IMR-90 (cell line): ENCODE results near the gene TTF2. TPM values are rescaled to one million over a fixed set of nuclear protein-coding genes. Genes with fewer than 3 reads are reported as not detected.

Experiments used
- ATAC-seq: fragments of 200-7000 bp; cut with Tn5 transposase; 2 replicates; pipeline ENCODE4 v1.9.1; 2020; ENCODE audit warnings: low read depth, mild to moderate bottlenecking, moderate library complexity
- BruUV-seq: library from RNA; stranded (reverse); fragments of 400-500 nt; replicated peaks from 2 replicates; lab custom pipeline; 2021; lab: Mats Ljungman, UMichigan
- CTCF ChIA-PET: fragments of 300-600 bp; formaldehyde crosslinking; extraction: SDS; loops from one replicate; lab custom pipeline; 2021; ENCODE audit warnings: antibody characterized with exemption; lab: Yijun Ruan, JAX
- POLR2A ChIA-PET: fragments of 300-600 bp; sonication (Branson Sonifier 250); formaldehyde crosslinking; loops from one replicate; lab custom pipeline; 2022; ENCODE audit warnings: antibody characterized with exemption; ENCODE audit not compliant: unreplicated experiment; lab: Charles Lee
- DNase-seq: peaks from one replicate; pipeline ENCODE4 v3.0.0; 2013
- H2AFZ ChIP-seq: replicated peaks from 2 replicates; pipeline ENCODE3; 2013; ENCODE audit warnings: low read length, mild to moderate bottlenecking; ENCODE audit not compliant: poor library complexity
- H2AK5ac ChIP-seq: 2 replicates; pipeline ENCODE4 v1.6.1; 2013; ENCODE audit warnings: low read depth, low read length, inconsistent platforms
- H2AK9ac ChIP-seq: replicated peaks from 2 replicates; pipeline ENCODE3; 2013; ENCODE audit warnings: mild to moderate bottlenecking, low read depth, low read length, moderate library complexity; ENCODE audit not compliant: poor library complexity
- H2BK120ac ChIP-seq: 2 replicates; pipeline ENCODE4 v1.6.1; 2013; ENCODE audit warnings: low read depth, low read length, inconsistent platforms
- H2BK15ac ChIP-seq: 3 replicates; pipeline ENCODE4 v1.6.1; 2013; ENCODE audit warnings: low read depth, low read length, inconsistent platforms
- H2BK20ac ChIP-seq: 2 replicates; pipeline ENCODE4 v1.6.1; 2013; ENCODE audit warnings: low read depth, mild to moderate bottlenecking, inconsistent platforms, low read length, moderate library complexity
- H2BK5ac ChIP-seq: 2 replicates; pipeline ENCODE4 v1.6.1; 2013; ENCODE audit warnings: mild to moderate bottlenecking, low read depth, low read length, inconsistent platforms; ENCODE audit not compliant: poor library complexity, severe bottlenecking
- H3K14ac ChIP-seq: replicated peaks from 2 replicates; pipeline ENCODE4 v1.6.1; 2013; ENCODE audit warnings: low read depth, low read length, inconsistent platforms
- H3K18ac ChIP-seq: 2 replicates; pipeline ENCODE4 v1.6.1; 2013; ENCODE audit warnings: low read depth, low read length, control low read depth
- H3K23ac ChIP-seq: 2 replicates; pipeline ENCODE4 v1.6.1; 2013; ENCODE audit warnings: low read depth, low read length, inconsistent platforms
- H3K27ac ChIP-seq: 2 replicates; pipeline ENCODE4 v1.5.1; 2013; ENCODE audit warnings: mild to moderate bottlenecking, control low read depth, low read length; ENCODE audit not compliant: insufficient read depth
- H3K27me3 ChIP-seq: 2 replicates; pipeline ENCODE4 v1.6.1; 2013; ENCODE audit warnings: low read length; ENCODE audit not compliant: control insufficient read depth, insufficient read depth
- H3K36me3 ChIP-seq: 2 replicates; pipeline ENCODE4 v1.6.1; 2013; ENCODE audit warnings: low read length, mixed read lengths; ENCODE audit not compliant: control insufficient read depth, insufficient read depth
- H3K4ac ChIP-seq: 2 replicates; pipeline ENCODE4 v1.6.1; 2013; ENCODE audit warnings: low read depth, low read length, inconsistent platforms
- H3K4me1 ChIP-seq: 2 replicates; pipeline ENCODE4 v1.6.1; 2013; ENCODE audit warnings: low read length, mixed read lengths; ENCODE audit not compliant: control insufficient read depth, insufficient read depth
- H3K4me2 ChIP-seq: 2 replicates; pipeline ENCODE4 v1.6.1; 2013; ENCODE audit warnings: low read depth, mild to moderate bottlenecking, control low read depth, low read length, moderate library complexity
- H3K4me3 ChIP-seq: 2 replicates; pipeline ENCODE4 v1.5.1; 2013; ENCODE audit warnings: low read depth, mild to moderate bottlenecking, control low read depth, low read length, moderate library complexity; ENCODE audit not compliant: insufficient read depth
- H3K56ac ChIP-seq: 2 replicates; pipeline ENCODE4 v1.6.1; 2013; ENCODE audit warnings: low read length, inconsistent platforms; ENCODE audit not compliant: insufficient read depth; ENCODE audit errors: extremely low read depth
- H3K79me1 ChIP-seq, 2 experiments: 2 replicates each; pipeline ENCODE4 v1.6.1; 2013; ENCODE audit warnings: low read length in 2 of 2, inconsistent platforms in 1 of 2, low read depth in 1 of 2
- H3K9ac ChIP-seq: 2 replicates; pipeline ENCODE4 v1.6.1; 2013; ENCODE audit warnings: low read depth, low read length, control low read depth
- H3K9me1 ChIP-seq: 2 replicates; pipeline ENCODE4 v1.6.1; 2013; ENCODE audit warnings: low read length, inconsistent platforms; ENCODE audit not compliant: insufficient read depth
- H3K9me3 ChIP-seq: 2 replicates; pipeline ENCODE4 v1.6.1; 2013; ENCODE audit warnings: low read length; ENCODE audit not compliant: control insufficient read depth, insufficient read depth
- H4K20me1 ChIP-seq: 2 replicates; pipeline ENCODE4 v1.6.1; 2013; ENCODE audit warnings: low read length, inconsistent platforms; ENCODE audit not compliant: insufficient read depth
- H4K5ac ChIP-seq: 2 replicates; pipeline ENCODE4 v1.6.1; 2013; ENCODE audit warnings: mild to moderate bottlenecking, low read depth, low read length, control low read depth
- H4K8ac ChIP-seq, 2 experiments: 2 replicates each; pipeline ENCODE4 v1.6.1; 2013; ENCODE audit warnings: low read depth in 2 of 2, low read length in 2 of 2, control low read depth in 1 of 2, inconsistent platforms in 1 of 2
- H4K91ac ChIP-seq: 2 replicates; pipeline ENCODE4 v1.6.1; 2013; ENCODE audit warnings: low read depth, low read length, inconsistent platforms; ENCODE audit not compliant: insufficient read depth
- BHLHE40 ChIP-seq: fragments of 150-350 bp; IDR thresholded peaks from 2 replicates; pipeline ENCODE4 v1.6.1; 2016; ENCODE audit warnings: mild to moderate bottlenecking, low read depth, low read length
- CEBPB ChIP-seq: IDR thresholded peaks from 2 replicates; pipeline ENCODE4 v1.6.1; 2012; ENCODE audit warnings: low read depth, low read length, improper control_type of control experiment
- CHD1 ChIP-seq: IDR thresholded peaks from 2 replicates; pipeline ENCODE4 v1.6.1; 2012; ENCODE audit warnings: low read depth, low read length, improper control_type of control experiment
- CTCF ChIP-seq: conservative IDR thresholded peaks from 2 replicates; pipeline ENCODE4 v1.5.1; 2012; ENCODE audit warnings: mild to moderate bottlenecking, low read depth, low read length, improper control_type of control experiment
- ELK1 ChIP-seq: fragments of 150-350 bp; IDR thresholded peaks from 2 replicates; pipeline ENCODE4 v1.6.1; 2016; ENCODE audit warnings: low read depth, mild to moderate bottlenecking, low read length, moderate library complexity, borderline replicate concordance
- FOS ChIP-seq: fragments of 150-350 bp; IDR thresholded peaks from 2 replicates; pipeline ENCODE4 v1.6.1; 2016; ENCODE audit warnings: low read depth, low read length
- MAFK ChIP-seq: IDR thresholded peaks from 2 replicates; pipeline ENCODE4 v1.6.1; 2012; ENCODE audit warnings: low read depth, low read length, improper control_type of control experiment
- MAZ ChIP-seq: IDR thresholded peaks from 2 replicates; pipeline ENCODE4 v1.6.1; 2012; ENCODE audit warnings: low read depth, mild to moderate bottlenecking, low read length, improper control_type of control experiment, moderate library complexity, borderline replicate concordance
- MXI1 ChIP-seq: IDR thresholded peaks from 2 replicates; pipeline ENCODE4 v1.6.1; 2012; ENCODE audit warnings: low read depth, mild to moderate bottlenecking, low read length, moderate library complexity, borderline replicate concordance
- NFE2L2 ChIP-seq: fragments of 150-350 bp; IDR thresholded peaks from 2 replicates; pipeline ENCODE4 v1.6.1; 2016; ENCODE audit warnings: low read depth, mild to moderate bottlenecking, low read length
- POLR2A ChIP-seq: IDR thresholded peaks from 2 replicates; pipeline ENCODE4 v1.6.1; 2012; ENCODE audit warnings: mild to moderate bottlenecking, low read depth, low read length
- RAD21 ChIP-seq: IDR thresholded peaks from 2 replicates; pipeline ENCODE4 v1.6.1; 2012; ENCODE audit warnings: low read length, improper control_type of control experiment
- RCOR1 ChIP-seq: IDR thresholded peaks from 2 replicates; pipeline ENCODE4 v1.6.1; 2012; ENCODE audit warnings: mild to moderate bottlenecking, low read length, improper control_type of control experiment; ENCODE audit not compliant: insufficient replicate concordance
- RFX5 ChIP-seq: IDR thresholded peaks from 2 replicates; pipeline ENCODE4 v1.8.0; 2012; ENCODE audit warnings: low read depth, mild to moderate bottlenecking, low read length, moderate library complexity
- SMC3 ChIP-seq: fragments of 150-350 bp; IDR thresholded peaks from 2 replicates; pipeline ENCODE4 v1.6.1; 2016; ENCODE audit warnings: low read depth, mild to moderate bottlenecking, antibody characterized with exemption, low read length, moderate library complexity
- USF2 ChIP-seq: fragments of 150-350 bp; IDR thresholded peaks from 2 replicates; pipeline ENCODE4 v1.6.1; 2017; ENCODE audit warnings: mild to moderate bottlenecking, antibody characterized with exemption, low read length, low read depth
- WGBS, 2 experiments: methylation state at CpG; one replicate each; pipeline versions ENCODE4 v1.1.5 to v1.1.7; 2013; ENCODE audit warnings: missing lambda C conversion rate in 2 of 2; ENCODE audit not compliant: insufficient read length in 1 of 2; ENCODE audit errors: extremely low coverage in 2 of 2; 5-methylcytosine and 5-hydroxymethylcytosine counted together
- dilution Hi-C: fragments of 300-500 bp; cut with HindIII; formaldehyde crosslinking; loops from one replicate; pipeline ENCODE4 v1.14.3; 2018; ENCODE audit warnings: low sequenced_read_pairs; ENCODE audit not compliant: unreplicated experiment
- in situ Hi-C: fragments of 300-500 bp; cut with MboI; formaldehyde crosslinking; loops from 3 replicates; pipeline ENCODE4 v1.14.3; 2019; ENCODE audit warnings: low sequenced_read_pairs, inconsistent platforms, mixed read lengths
- intact Hi-C: fragments of 100-400 bp; cut with micrococcal nuclease; formaldehyde crosslinking; loops from 2 replicates; pipeline ENCODE4 v1.10.0; 2022
- polyA plus RNA-seq, 3 experiments: library from polyadenylated mRNA; depleted of rRNA; stranded (reverse); fragments of >200 nt; gene quantifications; 2 replicates each; pipeline ENCODE4 v1.2.3, GENCODE V29; 2012; ENCODE audit warnings: low replicate concordance in 1 of 3
- total RNA-seq: library from RNA; depleted of rRNA; stranded (reverse); fragments of >200 nt; gene quantifications from 2 replicates; pipeline ENCODE4 v1.2.3, GENCODE V29; 2012

Gene TTF2
- total and polyA plus RNA-seq, 2 of the 4 experiments (the other 2 are of a cell fraction), result 11.5 to 14.7 TPM

- dilution Hi-C loops, result no loop called here
- Histone ChIP-seq H3K9ac (no peak overlapping the region), H2BK20ac (no peak overlapping the region), H3K23ac (no peak overlapping the region), H3K27ac (no peak overlapping the region), H2AFZ (no peak overlapping the region), H2BK15ac (no peak overlapping the region), H3K4me3 (no peak overlapping the region), H4K20me1 (no peaks in the 10 kb centered on the region), H2BK5ac (no peak overlapping the region), H3K9me3 (no peaks in the 10 kb centered on the region), H2AK9ac (no peak overlapping the region), H3K4ac (no peak overlapping the region), H3K18ac (no peak overlapping the region), H2AK5ac (no peak overlapping the region), H3K14ac (no peak overlapping the region), H3K9me1 (no peaks in the 10 kb centered on the region; the same call in 1 of the 2 replicates), H4K5ac (no peak overlapping the region), H2BK120ac (no peak overlapping the region), H4K8ac (no peak overlapping the region), H3K56ac (no peak overlapping the region), H3K27me3 (no peaks in the 10 kb centered on the region), H3K4me1 (peaks cover 3% of the 10 kb centered on the region), H3K79me1 (no peaks in the 10 kb centered on the region), H4K91ac (no peak overlapping the region), H3K4me2 (no peak overlapping the region), H3K36me3 (no peaks in the 10 kb centered on the region)
- ATAC-seq (no peak), DNase-seq (no peak)
- no peak for TF ChIP-seq MXI1
- TF ChIP-seq NFE2L2, result no peak
- no peak for TF ChIP-seq SMC3
- no peak for TF ChIP-seq MAZ
- no peak for TF ChIP-seq USF2
- no peak for TF ChIP-seq CEBPB
- TF ChIP-seq POLR2A, result no peak
- TF ChIP-seq MAFK, result no peak
- TF ChIP-seq RFX5, result no peak
- TF ChIP-seq BHLHE40, result no peak
- no peak for TF ChIP-seq CTCF
- no peak for TF ChIP-seq RAD21
- no peak for TF ChIP-seq ELK1
- TF ChIP-seq CHD1, result no peak
- no peak for TF ChIP-seq FOS
- no peak for TF ChIP-seq RCOR1
- BruUV-seq, result no TSS peak
- in situ Hi-C loops, result no loop called here
- intact Hi-C loops, result no loop called here
- POLR2A ChIA-PET, result no interaction called here
- CTCF ChIA-PET, result interaction anchor here (1.2 kb wide), 1 partner anchor 9 kb away, joined by 3 read pairs; no protein-coding TSS in a partner anchor
- WGBS, 2 experiments, result no CpG with 5 or more reads among the region's 3 CpGs
Measured at GRCh38 chr1:117137281-117137855, 77.2 kb downstream of the TTF2 start.
